RWPE1 (cell line): Measurements from ENCODE around the gene CXCL16.

ENCODE experiments used
- CTCF ChIA-PET: fragments of 350-600 bp; sonication (Branson Sonifier 250); formaldehyde crosslinking; extraction: SDS; loops from one replicate; lab custom pipeline; 2021; lab: Yijun Ruan, JAX
- POLR2A ChIA-PET: fragments of 400-600 bp; formaldehyde crosslinking; extraction: SDS; loops from one replicate; lab custom pipeline; 2020; ENCODE audit warnings: antibody characterized with exemption; ENCODE audit not compliant: low non-redundant PET; lab: Yijun Ruan, JAX
- DNase-seq: peaks from one replicate; pipeline ENCODE4 v3.0.0; 2012; ENCODE audit warnings: low spot score
- H3K27ac ChIP-seq: fragments of 450-650 bp; 2 replicates; pipeline ENCODE4 v1.5.1; 2017
- TF ChIP-seq, protein P1 (sequence below): fragments of 450-650 bp; conservative IDR thresholded peaks from 2 replicates; pipeline ENCODE4 v1.5.1; 2017; ENCODE audit warnings: low read depth, mild to moderate bottlenecking

Gene CXCL16

DNA sequence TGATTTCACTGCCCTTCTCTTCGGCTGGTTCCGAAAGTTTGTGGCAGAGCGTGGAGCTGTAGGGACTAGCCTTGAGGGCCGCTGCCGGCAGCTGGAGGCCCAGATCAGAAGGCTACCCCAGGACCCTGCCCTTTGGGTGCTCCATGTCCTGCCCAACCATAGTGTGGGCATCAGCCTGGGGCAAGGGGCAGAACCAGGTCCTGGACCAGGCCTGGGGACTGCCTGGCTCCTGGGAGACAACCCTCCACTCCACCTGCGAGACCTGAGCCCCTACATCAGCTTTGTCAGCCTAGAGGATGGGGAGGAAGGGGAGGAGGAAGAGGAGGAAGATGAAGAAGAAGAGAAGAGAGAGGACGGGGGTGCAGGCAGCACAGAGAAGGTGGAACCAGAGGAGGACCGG, 856 bp upstream of the CXCL16 start:
- ChIA-PET CTCF (interaction anchor here (1.1 kb wide), 1 partner anchor 9 kb away, joined by 3 read pairs; no protein-coding TSS in a partner anchor), POLR2A (interaction anchor here (0.6 kb wide), 1 partner anchor 16 kb away, joined by 17 read pairs; no protein-coding TSS in a partner anchor)
- no peak overlapping the region for H3K27ac ChIP-seq
- no peak for DNase-seq
- TF ChIP-seq, protein P1, sequence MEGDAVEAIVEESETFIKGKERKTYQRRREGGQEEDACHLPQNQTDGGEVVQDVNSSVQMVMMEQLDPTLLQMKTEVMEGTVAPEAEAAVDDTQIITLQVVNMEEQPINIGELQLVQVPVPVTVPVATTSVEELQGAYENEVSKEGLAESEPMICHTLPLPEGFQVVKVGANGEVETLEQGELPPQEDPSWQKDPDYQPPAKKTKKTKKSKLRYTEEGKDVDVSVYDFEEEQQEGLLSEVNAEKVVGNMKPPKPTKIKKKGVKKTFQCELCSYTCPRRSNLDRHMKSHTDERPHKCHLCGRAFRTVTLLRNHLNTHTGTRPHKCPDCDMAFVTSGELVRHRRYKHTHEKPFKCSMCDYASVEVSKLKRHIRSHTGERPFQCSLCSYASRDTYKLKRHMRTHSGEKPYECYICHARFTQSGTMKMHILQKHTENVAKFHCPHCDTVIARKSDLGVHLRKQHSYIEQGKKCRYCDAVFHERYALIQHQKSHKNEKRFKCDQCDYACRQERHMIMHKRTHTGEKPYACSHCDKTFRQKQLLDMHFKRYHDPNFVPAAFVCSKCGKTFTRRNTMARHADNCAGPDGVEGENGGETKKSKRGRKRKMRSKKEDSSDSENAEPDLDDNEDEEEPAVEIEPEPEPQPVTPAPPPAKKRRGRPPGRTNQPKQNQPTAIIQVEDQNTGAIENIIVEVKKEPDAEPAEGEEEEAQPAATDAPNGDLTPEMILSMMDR: no peak

DNA sequence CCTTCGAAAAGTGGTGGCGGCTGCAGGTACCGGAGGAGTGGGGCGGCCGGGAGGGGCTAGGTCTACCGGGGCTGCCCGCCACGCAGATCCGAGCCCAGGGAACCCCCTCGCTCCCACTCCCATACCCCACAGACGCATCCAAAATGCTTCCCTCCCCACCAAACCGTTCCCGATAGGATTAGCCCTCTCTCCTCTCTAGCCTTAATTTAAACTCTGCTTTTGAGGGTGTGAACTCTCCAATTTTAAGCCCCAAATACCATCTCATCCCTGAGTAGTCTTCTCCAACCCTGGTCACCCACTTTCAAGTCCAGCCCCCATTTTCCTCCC, 260 bp upstream of the CXCL16 start:
- TF ChIP-seq, protein P1: no peak
- DNase-seq: no peak
- H3K27ac ChIP-seq: no peak overlapping the region
- ChIA-PET POLR2A (interaction anchor here (0.6 kb wide), 1 partner anchor 16 kb away, joined by 17 read pairs; no protein-coding TSS in a partner anchor), CTCF (no interaction called here)

DNA sequence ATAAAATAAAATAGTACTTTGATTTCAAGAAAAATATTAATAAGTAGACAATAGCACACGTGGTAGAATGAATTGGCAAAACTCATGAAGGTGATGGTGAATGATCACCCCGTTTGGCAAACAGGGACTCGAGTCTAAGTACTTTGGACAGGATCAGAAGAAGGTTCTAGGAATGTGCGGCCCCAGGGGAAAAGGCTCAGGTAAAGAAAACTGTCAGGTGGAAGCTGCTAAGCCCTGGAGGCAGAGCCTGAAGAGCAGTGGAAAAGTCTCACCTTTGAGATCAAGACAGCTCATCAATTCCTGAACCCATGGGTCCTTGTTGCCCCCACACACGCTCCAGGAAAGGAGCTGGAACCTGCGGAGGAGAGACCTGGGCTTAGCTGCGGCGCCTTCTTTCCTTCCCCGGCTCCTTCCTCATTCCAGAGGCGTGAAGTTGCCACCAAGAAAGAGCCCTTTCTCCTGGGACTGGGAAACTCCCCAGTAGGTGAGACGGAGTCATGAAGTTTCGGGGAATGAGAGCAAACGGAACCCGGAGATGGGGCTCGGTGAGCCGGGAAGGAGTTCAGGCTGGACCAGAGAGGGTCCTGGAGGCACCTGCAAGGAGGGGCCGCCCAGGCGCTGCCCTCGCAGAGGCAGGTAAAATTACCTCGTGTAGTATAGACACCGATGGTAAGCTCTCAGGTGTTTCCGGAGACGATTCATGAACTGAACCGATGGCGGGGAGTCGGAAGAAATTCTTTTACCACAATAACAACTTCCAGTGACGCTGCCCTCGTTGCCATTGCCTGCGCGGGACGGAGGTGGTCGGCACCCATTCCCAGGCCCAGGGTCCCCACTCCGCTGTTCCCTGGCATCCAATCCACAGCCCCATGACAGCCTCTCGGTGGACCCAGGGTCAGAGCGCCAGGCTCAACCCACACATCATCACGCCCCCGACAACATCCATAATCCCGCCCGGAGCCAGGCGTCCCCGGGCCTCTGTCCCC, 1.3 kb downstream of the CXCL16 start:
- POLR2A ChIA-PET: interaction anchor here (0.6 kb wide), 1 partner anchor 28 kb away, joined by 3 read pairs; no protein-coding TSS in a partner anchor

DNA sequence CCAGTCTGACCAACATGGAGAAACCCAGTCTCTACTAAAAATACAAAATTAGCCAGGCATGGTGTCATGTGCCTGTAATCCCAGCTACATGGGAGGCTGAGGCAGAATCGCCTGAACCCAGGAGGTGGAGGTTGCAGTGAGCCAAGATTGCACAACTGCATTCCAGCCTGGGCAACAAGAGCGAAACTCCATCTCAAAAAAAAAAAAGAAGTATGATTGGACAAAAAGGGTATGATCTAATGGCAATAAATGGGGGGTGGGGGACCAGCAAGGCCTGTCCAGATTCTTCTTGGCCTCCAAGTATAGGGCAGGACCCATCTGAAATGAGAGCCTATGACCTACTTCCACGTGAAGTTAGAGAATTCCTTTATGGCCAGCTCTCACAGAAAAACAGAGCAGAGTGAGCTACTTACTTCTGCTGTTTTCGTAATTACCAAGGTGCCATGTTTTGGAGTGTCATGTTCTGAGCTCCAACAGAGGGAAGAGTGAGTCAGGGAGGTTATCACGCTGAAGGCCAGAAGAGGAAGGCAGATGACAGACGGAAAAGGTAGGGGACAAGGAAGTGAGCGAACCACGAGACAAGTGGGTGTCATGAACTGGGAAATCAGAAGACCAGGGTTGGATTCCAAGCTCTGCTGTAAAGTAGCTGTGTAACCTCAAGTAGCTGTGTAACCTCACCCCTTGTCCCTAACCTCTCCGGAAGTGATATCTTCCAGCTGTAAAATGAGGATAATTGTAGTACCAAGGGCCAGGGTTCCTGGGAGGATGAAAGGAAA, 3.7 kb downstream of the CXCL16 start:
- no peak overlapping the region for H3K27ac ChIP-seq
- TF ChIP-seq, protein P1: no peak
- ChIA-PET POLR2A (no interaction called here), CTCF (interaction anchor here (0.6 to 1.4 kb wide), 4 partner anchors 27 to 144 kb away, joined by 3 to 5 read pairs (median 4); no protein-coding TSS in a partner anchor)
- DNase-seq: no peak

More for the DNA sequence above, 1.3 kb downstream of the CXCL16 start:
- TF ChIP-seq, protein P1: no peak
- CTCF ChIA-PET: interaction anchor here (0.9 to 1.1 kb wide), 3 partner anchors 26 to 52 kb away, joined by 3 to 4 read pairs (median 3); partner anchors contain the start of gene ARRB2
- peak; percentile 46 for DNase-seq
- H3K27ac ChIP-seq: no peak overlapping the region

DNA sequence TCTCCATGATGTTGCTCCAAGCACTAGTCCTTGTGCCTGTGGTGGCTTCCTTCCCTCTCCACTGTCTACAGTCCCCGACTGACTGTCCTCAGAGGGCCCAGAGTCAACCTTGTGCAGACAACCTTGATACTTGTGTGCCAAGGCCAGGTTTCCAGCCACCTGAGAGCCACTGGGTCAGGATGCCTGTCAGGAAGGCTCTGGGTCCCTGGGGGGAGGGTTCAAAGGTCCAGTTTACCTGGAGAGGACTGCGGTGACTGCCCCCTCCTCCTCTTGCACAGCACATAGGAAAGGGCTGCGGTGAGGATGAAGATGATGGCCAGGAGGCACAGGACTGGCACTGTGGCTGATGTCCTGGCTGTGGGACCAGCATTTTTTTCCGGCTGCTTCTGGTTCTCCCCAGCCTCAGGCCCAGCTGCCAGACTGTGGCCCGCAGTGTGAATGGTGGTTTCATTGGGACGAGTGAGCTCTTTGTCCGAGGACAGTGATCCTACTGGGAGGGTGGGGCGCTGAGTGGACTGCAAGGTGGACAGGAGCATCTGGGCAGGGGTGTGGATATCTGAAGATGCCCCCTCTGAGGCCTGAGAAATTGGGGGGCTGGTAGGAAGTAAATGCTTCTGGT, 4.8 kb downstream of the CXCL16 start:
- ChIA-PET POLR2A (no interaction called here), CTCF (no interaction called here)
- no peak overlapping the region for H3K27ac ChIP-seq
- TF ChIP-seq, protein P1: no peak
- DNase-seq: no peak

DNA sequence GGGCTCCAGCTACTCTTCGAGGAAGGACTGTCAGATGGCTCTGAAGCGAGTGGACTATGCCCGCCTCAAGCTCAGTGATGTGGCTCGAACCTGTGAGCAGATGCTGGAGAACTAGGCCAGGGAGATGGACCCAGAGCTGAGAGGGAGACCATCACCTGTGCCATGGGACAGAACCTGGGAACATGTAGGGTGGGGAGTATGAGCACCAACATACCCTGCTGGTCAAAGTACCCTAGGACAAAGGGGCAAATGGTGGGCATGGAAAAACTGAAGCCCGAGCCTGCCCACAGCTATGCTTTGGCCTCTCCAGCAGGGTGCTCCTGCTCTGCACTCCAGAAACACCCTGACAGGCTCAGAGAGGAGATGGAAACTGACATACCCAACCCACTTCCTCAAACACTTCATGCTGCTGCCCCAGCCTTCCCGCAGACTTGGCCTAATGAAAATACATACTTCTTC, 6.6 kb downstream of the CXCL16 start:
- ChIA-PET CTCF (interaction anchor here (0.9 to 1.2 kb wide), 2 partner anchors 23 to 57 kb away, joined by 3 to 7 read pairs; no protein-coding TSS in a partner anchor), POLR2A (no interaction called here)
- no peak for DNase-seq
- H3K27ac ChIP-seq: no peak overlapping the region
- TF ChIP-seq, protein P1: no peak
